NK-92 (cell line): ENCODE measurements around the gene HHIP.

Source experiments
- DNase-seq: peaks from one replicate; lab custom pipeline; 2025; ENCODE audit not compliant: unreplicated experiment; lab: John Stamatoyannopoulos, UW

Gene HHIP

GRCh38 chr4:144656850-144657249 is 10.9 kb downstream of the HHIP start:
- DNase-seq, result no peak

GRCh38 chr4:144658015-144658567 is 12.1 kb downstream of the HHIP start:
- no peak for DNase-seq

- DNase-seq, result no peak
Observed at GRCh38 chr4:144658903-144659302, 12.9 kb downstream of the HHIP start.

GRCh38 chr4:144659447-144659846 is 13.5 kb downstream of the HHIP start:
- no peak for DNase-seq

- no peak for DNase-seq
Observed at GRCh38 chr4:144663834-144664475, 18.0 kb downstream of the HHIP start.

GRCh38 chr4:144666539-144667175 is 20.7 kb downstream of the HHIP start:
- no peak for DNase-seq

- DNase-seq, result no peak
Observed at GRCh38 chr4:144667500-144667899, 21.5 kb downstream of the HHIP start.

- no peak for DNase-seq
Observed at GRCh38 chr4:144670776-144671175, 24.8 kb downstream of the HHIP start.

GRCh38 chr4:144674711-144675110 is 28.8 kb downstream of the HHIP start:
- no peak for DNase-seq

GRCh38 chr4:144681806-144682205 is 35.9 kb downstream of the HHIP start:
- DNase-seq, result no peak

GRCh38 chr4:144683516-144683915 is 37.6 kb downstream of the HHIP start:
- no peak for DNase-seq

- no peak for DNase-seq
Observed at GRCh38 chr4:144685911-144686310, 40.0 kb downstream of the HHIP start.

GRCh38 chr4:144686921-144687320 is 41.0 kb downstream of the HHIP start:
- no peak for DNase-seq

- DNase-seq, result no peak
Observed at GRCh38 chr4:144687466-144687865, 41.5 kb downstream of the HHIP start.

GRCh38 chr4:144688035-144688569 is 42.1 kb downstream of the HHIP start:
- no peak for DNase-seq

GRCh38 chr4:144689125-144689524 is 43.2 kb downstream of the HHIP start:
- DNase-seq, result no peak

GRCh38 chr4:144695721-144696120 is 49.8 kb downstream of the HHIP start:
- DNase-seq, result no peak

- no peak for DNase-seq
Observed at GRCh38 chr4:144696376-144696775, 50.4 kb downstream of the HHIP start.

- DNase-seq, result no peak
Observed at GRCh38 chr4:144699565-144699964, 53.6 kb downstream of the HHIP start.

GRCh38 chr4:144701683-144702233 is 55.8 kb downstream of the HHIP start:
- no peak for DNase-seq

- no peak for DNase-seq
Observed at GRCh38 chr4:144703494-144703893, 57.5 kb downstream of the HHIP start.
